NCI-H345 (cell line): ENCODE results near the gene MZB1.

Source experiments
- DNase-seq: peaks from one replicate; lab custom pipeline; 2025; lab: John Stamatoyannopoulos, UW

The MZB1 gene, protein sequence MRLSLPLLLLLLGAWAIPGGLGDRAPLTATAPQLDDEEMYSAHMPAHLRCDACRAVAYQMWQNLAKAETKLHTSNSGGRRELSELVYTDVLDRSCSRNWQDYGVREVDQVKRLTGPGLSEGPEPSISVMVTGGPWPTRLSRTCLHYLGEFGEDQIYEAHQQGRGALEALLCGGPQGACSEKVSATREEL

DNA sequence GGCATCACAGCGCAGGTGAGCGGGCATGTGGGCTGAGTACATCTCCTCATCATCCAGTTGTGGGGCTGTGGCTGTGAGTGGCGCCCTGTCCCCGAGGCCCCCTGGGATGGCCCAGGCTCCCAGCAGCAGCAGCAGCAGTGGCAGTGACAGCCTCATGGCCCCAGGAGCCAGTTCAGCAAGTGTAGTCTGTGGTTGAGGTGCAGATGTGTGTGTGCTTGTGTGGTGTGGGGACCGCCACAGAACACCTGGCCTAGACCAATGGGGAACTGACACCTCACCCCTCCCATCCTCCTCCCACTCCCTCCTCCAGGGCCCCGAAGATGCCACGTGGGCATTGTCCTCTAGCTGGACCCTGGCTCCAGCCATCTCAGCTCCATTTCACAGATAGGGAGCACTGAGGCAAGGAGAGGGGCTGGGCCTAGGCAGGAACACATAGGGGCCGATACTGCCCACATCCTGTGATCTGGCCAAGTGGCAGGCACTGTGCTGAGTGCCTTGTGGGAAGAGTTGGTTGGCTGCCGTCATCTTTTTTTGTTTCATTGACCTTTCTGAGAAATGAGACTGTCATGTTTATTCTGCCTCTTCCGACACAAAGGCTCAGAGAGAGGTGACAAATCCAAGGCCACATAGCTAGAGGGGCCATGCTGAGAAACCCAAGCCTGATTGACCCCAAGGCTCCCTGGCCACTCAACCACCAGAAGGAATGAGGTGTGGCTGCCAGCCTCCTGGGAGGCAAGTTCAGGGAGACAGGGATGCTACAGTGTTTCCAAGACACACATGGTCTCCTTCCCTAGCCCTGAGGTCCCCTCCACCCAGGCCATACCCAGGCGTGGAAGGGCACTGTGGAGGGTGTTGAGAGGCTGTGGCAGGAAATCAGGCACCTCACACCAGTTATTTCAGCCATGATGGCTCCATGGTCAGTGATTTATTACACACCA is at the start of gene MZB1:
Gene MZB1, minus strand, starts transcription at position 213 of the 938 bp plus-strand sequence. Its CDS starts 57 bp downstream, at position 156.
- no peak for DNase-seq

DNA sequence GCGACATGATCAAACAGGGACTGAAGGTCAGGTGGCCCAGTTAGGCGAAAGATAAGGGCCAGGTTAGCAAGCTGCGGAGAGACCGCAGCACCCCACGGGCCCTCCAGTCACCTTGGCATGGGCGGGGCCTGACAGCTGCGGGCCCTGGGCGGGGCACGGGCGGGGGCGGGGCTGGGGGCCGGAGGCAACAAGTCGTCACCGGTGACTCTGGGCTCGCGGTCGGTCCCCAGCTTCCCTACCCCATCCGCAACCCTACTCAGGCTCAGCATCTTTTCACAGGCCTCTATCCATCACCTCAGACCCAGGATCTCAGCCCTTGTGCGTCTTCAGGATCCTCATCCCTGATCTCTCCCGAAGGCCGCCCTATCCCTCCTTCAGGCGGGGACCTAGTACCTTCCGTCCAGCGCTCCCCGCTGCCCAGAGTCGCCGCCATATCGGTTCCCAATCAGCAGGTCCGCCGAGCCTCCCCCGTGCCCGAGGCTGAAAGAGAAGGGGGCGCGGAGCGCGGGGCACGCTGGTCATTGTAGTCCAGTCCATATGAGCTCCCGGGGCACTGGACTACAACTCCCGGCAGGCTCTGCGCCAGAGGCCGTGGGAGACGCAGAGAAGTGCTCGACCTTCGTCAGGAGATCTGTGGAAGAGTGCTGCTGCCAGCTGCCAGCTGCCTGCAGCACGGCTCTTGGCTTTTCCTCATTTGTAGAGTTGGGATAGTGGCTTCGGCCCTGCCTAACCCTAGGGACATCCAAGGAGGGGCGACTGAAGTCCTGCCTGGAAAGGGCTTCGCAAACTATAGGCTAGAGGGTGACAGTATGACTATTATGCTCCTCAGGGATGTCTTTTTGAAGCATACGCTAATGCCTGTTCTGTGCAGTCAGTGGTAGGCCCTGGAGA is 49.5 kb upstream of the MZB1 start, which contains the start of gene DNAJC18:
Gene DNAJC18, minus strand, starts transcription at position 513 of the 891 bp plus-strand sequence. Its CDS starts 80 bp downstream, at position 433.
- DNase-seq: peak; percentile 97

DNA sequence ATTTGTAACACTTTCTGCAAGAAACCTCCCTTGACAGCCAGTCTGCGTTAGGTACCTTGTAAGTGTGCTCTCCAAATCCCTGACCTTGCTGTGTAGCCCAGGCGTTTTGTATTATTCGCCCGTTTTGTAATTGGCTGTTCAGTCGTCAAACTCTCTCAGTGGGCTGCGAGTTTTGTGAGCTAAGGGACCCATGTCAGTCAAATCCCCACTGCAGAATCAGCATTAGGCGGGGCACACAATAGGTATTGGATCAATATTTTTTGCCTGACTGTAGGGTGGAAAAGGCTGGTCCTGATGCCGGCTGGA is 48.9 kb upstream of the MZB1 start:
- DNase-seq: no peak

DNA sequence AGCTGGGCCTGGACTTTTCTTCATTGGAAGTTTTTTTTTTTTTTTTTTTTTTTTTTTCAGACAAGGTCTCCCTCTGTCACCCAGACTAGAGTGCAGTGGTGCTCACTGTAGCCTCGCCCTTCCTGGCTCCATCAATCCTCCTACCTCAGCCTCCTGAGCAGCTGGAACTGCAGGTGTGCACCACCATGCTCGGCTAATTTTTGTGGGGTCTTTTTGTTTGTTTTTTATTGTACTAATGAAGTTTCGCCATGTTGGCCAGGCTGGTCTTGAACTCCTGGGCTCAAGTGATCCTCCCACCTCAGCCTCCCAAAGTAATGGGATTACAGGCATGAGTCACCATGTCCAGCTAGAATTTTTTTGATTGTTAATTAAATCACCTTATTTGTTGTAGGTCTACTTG is 46.0 kb upstream of the MZB1 start:
- DNase-seq: no peak

DNA sequence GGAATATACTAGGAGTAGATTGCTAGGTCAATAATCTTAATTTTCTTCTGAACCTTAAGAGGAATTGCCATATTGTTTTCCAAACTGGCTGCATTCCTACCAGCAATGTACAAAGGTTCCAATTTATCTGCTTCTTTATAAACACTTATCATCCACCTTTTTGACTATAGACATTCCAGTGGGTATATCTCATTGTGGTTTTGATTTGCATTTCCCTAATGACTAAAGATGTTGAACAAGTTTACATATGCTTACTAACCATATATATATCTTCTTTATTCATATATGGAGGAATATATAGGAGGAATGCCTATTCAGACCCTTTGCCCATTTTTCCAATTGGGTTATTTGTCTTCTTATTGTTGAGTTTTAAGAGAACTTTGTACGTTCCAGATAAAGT is 42.0 kb upstream of the MZB1 start:
- no peak for DNase-seq

DNA sequence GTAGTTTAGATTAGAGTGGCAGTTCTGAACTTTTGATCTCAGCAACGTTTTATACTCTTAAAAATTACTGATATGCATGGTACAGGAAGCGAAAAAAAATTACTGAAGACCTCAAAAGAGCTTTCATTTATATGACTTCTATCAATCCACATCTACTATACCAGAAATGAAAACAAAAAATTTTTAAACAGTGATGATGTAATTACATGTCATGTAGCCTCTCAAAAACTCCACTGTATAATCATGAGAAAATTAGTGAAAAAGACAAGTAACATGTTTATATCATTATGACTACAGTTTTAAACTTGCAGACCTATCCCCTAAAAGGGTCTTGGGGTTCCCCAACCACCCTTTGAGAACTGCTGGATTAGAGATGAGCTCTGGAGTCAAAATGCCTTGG is 40.3 kb upstream of the MZB1 start:
- no peak for DNase-seq

DNA sequence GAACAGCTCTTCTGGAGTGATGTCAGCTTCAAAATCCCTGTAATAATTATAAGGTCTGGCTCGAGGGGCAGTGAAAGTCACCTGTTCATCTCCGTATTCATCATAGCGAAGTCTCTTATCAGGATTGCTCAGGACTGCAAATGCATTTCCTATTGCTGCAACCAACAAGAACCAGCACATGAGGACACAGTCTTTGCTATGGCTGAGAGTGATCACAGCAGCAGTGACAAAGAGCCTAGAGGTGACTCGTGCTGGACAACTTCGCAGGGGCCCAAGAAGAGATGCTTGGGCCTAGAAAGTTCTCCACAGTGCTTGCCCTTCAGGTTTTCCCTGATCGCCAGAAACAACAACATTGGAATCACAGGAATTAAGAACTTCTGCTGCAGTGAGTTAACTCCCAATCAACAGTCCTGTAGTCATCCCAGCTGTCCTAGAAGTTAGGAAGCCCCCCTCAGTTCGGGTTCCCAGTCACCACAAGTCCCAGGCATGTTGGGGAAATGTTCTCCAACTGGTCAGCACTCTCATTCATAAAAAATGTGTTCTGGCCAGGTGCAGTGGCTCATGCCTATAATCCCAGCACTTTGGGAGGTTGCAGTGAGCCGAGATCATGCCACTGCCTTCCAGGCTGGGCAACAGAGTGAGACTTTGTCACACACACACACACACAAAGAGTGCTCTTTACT is 36.6 kb upstream of the MZB1 start:
- DNase-seq: no peak

DNA sequence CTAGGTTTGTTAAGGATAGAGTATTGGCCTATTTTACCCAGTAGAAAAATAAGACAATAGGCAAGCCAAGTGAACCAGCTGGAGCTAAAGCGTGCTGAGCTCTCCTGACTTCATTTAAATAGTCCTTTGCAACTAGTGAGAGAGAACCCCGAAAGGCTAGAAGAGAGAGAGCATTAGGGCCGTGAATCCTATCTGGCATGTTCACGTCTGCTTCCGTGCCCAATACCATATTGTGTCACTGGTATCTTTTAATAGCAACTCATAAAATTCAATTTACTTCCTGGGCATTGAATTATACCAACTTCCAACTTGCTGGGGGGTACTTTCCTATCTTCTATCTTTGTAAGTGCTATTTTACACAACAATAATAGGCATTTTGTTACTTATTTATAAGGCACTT is 35.8 kb upstream of the MZB1 start:
- no peak for DNase-seq

DNA sequence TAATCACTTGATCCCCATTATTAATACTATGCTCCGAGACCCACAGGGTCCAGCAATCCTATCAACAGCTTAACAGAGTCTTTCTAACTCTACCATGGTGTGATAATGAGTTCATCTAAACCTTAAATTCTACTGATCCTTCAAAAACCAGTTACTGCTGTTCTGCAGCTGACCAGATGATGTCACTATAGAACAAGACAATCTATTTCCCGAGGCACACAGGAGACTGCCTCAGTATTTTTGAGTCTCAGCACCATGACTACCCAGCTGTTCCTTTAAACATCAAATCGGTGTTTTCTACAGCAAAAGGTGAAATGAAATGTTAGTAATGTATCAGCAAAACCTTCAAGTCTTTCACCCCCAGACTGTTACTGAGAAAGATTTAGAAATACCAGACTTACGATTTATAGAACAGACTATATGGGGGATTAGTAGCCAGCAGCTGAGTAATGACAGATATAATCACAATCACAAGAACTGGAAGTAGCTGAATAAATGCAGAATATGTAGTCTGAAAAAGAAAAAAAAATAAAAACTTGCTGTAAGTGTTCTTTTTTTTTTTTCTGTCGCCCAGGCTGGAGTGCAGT is 32.7 kb upstream of the MZB1 start:
- peak; percentile 79 for DNase-seq

DNA sequence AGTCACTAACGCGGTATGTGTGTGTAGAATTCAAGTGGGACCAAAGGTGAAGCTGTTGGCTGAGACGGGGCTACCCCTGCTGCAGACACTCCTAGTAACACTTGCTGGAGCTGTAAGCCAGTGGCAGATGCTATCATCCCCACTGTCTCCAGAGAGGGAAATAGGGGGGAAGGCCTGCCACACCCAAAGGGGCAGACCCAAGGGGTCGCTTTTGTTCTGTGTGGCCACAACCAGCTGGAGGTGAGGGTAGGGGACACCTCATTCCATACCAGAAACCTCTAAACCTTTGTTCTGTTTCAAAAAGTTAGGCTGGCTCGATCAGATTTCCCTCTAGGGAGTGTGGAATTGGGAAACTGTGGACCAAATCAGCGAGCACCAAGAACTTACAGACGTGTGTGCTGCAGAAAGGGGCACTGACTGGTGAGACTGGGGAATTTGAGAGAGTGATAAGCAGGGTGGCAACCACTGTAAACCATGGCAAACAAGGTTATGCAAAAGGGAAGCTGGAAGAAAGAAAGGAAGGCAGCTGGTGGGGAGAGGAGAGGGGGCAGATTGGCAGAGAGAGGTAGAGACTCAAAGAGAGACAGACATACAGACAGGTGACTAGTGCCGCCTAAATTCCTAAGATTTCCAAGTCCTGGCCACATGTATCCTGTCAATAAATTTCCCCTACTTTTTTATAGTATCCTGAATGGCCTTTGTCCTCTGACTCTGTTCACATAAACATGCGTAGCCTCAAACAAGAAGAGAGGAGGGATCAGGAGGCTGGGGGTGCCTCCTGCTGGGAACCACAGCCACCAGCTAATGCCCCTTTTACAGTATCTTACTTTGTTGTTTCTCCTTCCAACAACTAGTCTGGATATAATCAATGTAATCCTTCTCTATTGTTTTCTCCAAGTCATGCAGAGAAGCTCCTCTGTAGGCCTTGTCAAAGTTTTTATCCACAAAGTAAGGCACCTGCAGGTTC is 29.8 kb upstream of the MZB1 start:
- DNase-seq: no peak

DNA sequence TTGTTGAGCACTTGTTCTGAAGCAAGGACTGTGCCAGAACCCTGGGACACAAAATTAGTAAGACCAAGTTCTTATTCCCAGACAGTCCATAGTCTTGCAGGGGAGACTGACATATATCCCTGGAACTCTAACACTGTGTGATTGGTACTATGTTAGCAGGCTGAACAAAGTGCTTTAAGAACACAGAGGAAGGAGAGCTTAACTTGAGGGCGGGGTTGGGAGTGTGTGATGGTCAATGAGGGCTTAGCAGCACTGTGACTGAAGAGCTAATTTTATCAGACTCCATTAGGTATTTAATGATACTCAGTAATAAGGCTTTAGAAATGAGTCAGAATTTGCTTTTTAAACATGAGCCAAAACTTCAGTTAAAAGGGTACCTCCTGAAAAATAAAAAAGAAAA is 29.1 kb upstream of the MZB1 start:
- DNase-seq: no peak

DNA sequence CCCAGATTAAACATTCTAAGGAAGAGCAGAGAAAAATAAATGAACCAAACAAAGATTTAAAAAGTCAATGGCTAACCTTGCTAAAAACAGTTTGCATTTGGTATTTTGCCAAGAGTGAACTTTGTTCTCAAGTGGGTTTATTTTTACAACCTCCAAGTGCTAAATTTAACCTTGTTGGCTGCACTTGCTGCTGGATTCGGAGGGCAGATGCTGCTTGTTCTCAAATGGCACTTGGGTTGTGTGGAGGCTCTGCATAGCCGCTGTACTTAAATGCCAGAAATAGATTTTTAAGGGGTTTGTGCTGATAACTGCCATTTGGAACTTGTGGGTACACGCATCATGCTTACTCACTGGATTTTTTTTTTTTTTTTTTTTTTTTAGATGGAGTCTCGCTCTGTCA is 27.5 kb upstream of the MZB1 start:
- peak; percentile 87 for DNase-seq

DNA sequence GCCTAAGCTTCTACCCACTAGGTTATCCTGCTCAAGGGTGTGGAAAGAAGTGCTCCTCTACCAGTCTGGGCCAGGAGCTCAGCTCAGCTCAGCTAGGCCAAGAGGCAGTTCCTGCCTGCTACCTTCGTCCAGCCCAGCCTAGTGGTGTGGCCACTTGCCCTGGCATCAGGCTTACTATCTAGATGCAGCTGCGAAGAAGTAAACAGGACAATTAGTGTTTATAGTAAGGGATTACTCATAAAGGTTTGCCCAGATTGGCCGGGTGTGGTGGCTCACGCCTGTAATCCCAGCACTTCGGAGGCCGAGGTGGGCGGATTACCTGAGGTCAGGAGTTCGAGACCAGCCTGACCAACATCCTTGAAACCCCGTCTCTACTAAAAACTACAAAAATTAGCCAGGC is 26.9 kb upstream of the MZB1 start:
- no peak for DNase-seq

DNA sequence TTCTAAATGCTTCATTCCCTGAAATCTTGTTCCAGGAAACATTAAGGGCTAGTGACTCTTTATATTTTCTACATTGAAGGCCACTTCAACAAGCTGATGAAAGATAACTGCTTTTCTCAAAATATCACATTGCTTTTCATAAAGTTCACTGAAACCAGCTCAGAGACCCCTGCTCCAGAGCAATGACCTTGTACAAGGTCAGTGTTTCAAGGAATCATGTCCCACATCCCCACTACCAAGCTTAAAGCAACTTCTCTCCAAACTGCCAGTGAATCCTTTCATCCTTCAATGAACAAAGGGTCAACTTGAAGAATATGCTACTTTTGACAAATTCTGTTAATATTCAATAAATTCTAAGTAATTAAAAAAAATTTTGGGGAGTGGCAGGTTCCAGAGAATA is 26.2 kb upstream of the MZB1 start:
- no peak for DNase-seq

DNA sequence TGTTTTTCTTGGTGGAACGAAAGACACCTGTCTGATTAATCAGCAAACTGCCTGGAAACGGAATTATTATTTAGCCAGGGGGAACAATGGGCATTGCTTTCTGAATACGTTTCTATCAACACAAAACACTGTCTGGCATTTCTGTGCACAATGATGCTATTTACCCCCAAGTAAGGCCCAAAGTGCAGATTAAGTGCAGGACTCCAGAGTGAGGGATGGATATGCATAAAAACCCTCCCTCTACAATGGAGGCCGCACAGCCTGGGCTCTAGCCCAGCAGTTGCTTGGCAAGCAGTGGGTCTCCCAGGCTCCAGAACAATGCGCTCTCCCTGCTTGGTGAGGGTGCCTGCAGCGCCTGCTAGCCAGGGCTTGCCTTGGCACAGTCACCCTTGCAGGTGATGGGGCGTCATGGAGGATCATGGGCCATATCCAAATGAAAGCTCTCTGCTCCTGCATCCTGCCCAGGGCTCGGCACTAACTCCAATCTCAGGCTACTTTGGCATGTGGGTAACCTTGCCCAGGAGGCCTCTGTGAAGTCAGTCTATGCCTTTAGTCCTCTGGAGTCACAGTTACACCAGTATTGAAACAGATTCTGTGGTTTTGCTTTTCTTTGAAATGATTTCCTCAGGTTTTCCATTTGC is 25.6 kb upstream of the MZB1 start:
- peak; percentile 96 for DNase-seq

DNA sequence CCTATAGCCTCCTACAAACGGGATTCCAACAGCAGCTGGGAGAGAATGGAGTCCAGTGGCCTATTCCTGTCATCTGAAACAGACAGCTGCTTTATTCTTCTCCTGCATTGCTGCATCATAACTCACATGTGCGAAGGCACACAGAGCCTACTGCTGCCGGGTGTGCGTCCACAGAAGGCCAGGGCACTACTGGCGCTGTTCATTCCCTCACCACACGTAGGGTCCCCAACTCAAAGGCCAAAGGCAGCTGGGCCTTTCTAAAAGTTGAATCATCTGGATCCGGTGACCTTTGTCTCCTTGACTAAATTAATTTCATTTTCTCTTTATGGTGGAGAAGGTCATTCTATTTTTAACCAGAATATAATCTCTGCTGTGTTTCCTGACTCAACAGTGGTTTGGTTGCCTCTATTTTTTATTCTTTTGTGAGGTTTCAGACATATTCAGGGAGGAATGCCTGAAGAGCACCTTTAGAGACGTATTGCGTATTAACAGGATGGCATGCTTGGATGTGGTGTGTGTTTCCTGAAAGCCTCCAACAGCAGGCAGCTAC is 24.9 kb upstream of the MZB1 start:
- DNase-seq: peak; percentile 47

DNA sequence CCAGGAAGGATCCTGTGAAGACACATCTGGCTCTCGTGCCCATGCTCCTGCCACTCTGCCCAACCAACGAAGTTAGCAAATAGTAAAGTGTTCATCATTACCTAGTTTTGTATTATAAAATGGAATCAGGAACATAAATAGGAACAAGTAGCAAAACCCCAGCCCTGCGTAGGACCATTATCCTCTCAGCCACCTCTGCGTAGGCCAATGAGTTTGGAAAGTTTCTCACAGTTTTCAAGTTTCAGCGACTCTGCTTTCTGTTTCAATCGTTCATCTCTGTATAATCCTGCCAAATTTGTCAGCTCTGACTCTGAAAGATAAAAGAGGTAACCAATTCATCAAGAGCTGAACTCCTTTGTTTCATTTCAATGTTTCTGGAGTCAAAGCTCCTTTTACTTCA is 24.2 kb upstream of the MZB1 start:
- no peak for DNase-seq

DNA sequence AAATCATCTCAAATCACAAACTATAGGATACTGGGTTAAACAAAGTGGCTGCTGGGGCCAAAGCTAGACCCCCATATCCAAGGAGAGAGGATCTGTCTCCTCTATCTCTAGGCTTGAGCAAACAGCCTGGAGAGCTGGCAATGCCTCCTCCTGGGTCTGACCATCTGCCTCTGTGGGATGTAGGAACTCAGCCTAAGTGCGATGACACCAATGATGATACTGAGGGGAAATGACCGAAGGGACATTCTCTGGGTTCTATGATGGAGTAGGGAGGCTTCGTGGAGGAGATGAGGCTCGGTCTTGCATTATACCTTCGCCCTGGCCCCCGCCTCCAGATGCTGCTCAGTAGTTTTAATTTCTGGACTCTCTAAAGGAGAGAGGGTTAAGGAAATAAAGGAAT is 23.4 kb upstream of the MZB1 start:
- no peak for DNase-seq

DNA sequence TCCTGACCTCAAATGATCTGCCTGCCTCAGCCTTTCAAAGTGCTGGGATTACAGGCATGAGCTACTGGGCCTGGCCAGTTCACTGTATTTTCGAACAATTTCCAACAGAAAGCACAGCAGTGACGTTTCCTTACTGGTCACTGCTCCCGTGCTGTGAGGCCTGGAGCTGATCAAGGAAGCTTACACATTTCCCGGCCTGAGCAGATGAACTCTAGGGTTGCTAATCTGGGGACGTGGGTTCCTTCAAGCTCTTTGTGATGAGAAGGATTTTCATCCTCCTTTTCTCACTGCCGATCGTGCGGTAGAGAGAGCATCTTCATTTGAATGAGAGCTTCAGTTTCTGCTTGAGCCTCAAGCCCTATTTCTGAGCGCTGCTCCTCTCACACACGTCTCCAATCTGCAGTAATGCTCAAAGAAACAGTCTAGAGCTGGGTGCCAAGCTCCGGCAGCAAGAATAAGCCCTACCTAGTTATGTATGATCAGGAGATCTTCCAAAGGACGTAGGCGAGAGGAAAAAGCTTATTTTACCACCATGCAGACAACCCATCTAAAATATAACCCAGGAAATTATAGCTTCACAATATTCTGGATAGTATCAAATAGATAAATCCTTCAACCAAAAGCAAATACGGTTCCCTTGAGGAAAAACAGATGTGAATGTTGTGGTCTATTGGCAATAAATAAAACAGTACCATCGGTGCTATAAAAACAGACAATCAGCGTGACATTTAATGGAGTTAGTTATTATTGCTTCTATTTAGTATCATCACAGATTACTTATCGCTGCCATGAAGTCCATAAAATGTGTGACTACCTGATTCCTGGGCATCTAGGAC is 21.5 kb upstream of the MZB1 start:
- no peak for DNase-seq
